A673 (cell line): ENCODE data around the gene CPHXL2.

Source experiments
- EZH2 ChIP-seq: fragments of 200-600 bp; sonication (generic); IDR thresholded peaks from 2 replicates; pipeline ENCODE4 v1.6.1; 2017; ENCODE audit warnings: borderline replicate concordance, low read depth, mild to moderate bottlenecking, mixed read lengths, antibody characterized with exemption, low read length; ENCODE audit not compliant: poor library complexity, severe bottlenecking
- TF ChIP-seq, protein P1 (sequence below): fragments of 300-800, 200-600 bp; sonication (generic); conservative IDR thresholded peaks from 2 replicates; pipeline ENCODE4 v1.5.1; 2017; ENCODE audit warnings: low read depth, mild to moderate bottlenecking, antibody characterized with exemption, low read length, moderate library complexity, mixed read lengths

DNA sequence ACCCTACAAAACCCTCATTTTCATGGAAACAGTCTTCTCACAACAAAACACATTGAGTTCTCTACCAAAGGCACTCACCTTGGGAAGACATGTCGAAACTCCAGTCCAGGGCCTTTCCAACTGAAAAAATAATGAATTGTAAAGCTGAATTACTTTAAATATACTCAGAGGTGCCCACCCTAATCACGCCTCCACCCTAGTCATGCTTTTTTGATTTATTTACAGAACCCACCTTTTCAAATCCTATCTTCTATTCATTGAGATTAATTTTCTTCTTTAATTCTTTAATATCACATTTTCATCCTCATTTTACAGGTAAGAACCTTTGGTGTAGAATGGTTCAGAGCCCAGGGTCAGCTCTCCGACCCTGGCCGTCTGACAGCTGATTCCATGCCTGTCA lies at the start of gene CPHXL2:
- TF ChIP-seq, protein P1, sequence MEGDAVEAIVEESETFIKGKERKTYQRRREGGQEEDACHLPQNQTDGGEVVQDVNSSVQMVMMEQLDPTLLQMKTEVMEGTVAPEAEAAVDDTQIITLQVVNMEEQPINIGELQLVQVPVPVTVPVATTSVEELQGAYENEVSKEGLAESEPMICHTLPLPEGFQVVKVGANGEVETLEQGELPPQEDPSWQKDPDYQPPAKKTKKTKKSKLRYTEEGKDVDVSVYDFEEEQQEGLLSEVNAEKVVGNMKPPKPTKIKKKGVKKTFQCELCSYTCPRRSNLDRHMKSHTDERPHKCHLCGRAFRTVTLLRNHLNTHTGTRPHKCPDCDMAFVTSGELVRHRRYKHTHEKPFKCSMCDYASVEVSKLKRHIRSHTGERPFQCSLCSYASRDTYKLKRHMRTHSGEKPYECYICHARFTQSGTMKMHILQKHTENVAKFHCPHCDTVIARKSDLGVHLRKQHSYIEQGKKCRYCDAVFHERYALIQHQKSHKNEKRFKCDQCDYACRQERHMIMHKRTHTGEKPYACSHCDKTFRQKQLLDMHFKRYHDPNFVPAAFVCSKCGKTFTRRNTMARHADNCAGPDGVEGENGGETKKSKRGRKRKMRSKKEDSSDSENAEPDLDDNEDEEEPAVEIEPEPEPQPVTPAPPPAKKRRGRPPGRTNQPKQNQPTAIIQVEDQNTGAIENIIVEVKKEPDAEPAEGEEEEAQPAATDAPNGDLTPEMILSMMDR, result no peak
- no peak for TF ChIP-seq EZH2
